ENCODE measurements around the gene ADAMTSL4. TPM values are rescaled to one million over a fixed set of nuclear protein-coding genes. Genes with fewer than 3 reads are reported as not detected.

ADAMTSL4 gene
- total and polyA plus RNA-seq, 2 of the 8 experiments (the other 6 are each of a cell fraction or from before 2014, with no cell fraction given), result 4.2 to 5.4 TPM

DNA sequence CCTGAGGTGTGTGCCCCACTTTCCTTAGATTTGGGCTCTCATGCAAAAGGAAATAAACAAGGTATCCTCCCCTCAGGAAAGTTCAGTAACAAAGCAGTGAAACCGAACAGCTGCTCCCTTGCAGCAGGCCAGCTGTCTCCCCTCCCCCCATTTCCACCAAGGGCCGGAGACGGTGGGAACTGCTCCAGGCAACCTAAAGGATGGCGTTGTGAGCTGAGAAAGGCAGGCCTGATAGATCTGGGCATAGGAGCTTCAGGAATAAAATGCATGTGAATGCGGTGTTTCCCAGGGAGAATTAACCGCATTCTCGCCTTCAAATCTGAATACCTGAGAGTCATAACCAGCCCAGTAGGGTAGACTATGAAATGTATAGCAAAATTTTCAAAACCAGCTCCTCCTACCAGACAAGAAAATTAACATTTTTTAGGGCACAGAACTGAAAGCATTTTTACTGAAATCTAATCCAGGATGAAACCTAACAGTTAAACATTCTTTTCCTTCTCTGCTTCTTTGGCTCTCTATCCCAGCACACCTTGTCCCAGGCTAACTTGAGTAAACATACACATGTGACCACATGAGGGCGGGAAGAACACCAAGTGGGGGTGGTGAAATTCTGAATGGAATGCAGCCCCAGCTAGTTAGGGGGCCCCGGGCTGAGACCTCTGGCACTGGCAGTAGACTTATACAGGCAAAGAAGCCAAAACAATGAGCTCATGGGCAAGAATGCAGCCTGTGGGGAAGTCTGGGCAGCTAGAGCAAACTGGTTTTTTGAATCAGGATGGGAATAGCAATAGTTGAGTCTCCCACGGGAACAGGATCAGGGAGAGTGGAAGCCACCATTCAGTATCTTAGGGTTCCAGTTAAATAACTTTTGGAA is 18.7 kb downstream of the ADAMTSL4 start (continued):
- TF ChIP-seq JUN (IDR thresholded peaks at IDR 0.05; ENCODE audit: low read depth, low read length), result peak; percentile 84; the same call in 1 of the 2 replicates
- no peak for TF ChIP-seq SUZ12 (IDR thresholded peaks at IDR 0.05; ENCODE audit: low read length)
- TF ChIP-seq TAF7 (optimal IDR thresholded peaks at IDR 0.05; ENCODE audit: borderline replicate concordance, low read depth, low read length), result peak; percentile 77
